Stomach smooth muscle (tissue), 2 donors: ENCODE measurements around the gene LNPEP.

Experiments
- H3K27ac ChIP-seq: one replicate; pipeline ENCODE4 v1.7.0; 2013; ENCODE audit warnings: mild to moderate bottlenecking, low read length, inconsistent platforms
- H3K27me3 ChIP-seq, 2 donors: one replicate each; pipeline ENCODE4 v1.7.0; 2013; ENCODE audit warnings: low read length in 2 of 2; ENCODE audit not compliant: insufficient read depth in 2 of 2, control insufficient read depth in 1 of 2
- H3K36me3 ChIP-seq, 2 donors: one replicate each; pipeline ENCODE4 v1.7.0; 2013; ENCODE audit warnings: low read length in 2 of 2; ENCODE audit not compliant: control insufficient read depth in 2 of 2, insufficient read depth in 2 of 2
- H3K4me1 ChIP-seq: one replicate; pipeline ENCODE4 v1.7.0; 2013; ENCODE audit warnings: low read length; ENCODE audit not compliant: control insufficient read depth, insufficient read depth
- H3K4me3 ChIP-seq, 2 donors: one replicate each; pipeline ENCODE4 v1.7.0; 2013; ENCODE audit warnings: low read length in 2 of 2
- H3K9ac ChIP-seq, 2 donors: one replicate each; pipeline ENCODE4 v1.7.0; 2013; ENCODE audit warnings: low read length in 2 of 2, mild to moderate bottlenecking in 1 of 2
- H3K9me3 ChIP-seq, 2 donors: one replicate each; pipeline ENCODE4 v1.7.0; 2013; ENCODE audit warnings: low read length in 2 of 2; ENCODE audit not compliant: control insufficient read depth in 2 of 2
- donor health status: healthy.
- donor health status: Pancreatic carcinoma.

LNPEP gene

DNA sequence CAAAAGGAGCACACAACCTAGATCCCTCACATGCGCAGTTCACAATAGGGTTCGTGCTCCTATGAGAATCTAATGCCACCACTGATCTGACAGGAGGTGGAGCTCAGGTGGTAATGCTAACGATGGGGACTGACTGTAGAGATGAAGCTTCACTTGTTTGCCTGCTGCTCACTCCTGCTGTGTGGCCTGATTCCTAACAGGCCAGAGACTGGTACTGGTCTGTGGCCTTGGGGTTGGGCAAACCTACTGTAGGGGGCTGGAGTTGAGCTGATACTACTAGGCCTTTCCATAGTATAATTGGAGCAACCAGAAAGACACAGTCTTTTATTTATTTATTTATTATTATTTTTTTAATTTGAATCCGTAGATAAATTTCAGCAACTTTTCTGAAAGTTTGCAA, 5.3 kb downstream of the LNPEP start:
- H3K4me3 ChIP-seq = no peak overlapping the region
- no peaks in the 10 kb centered on the region for H3K36me3 ChIP-seq
- H3K9me3 ChIP-seq = no peaks in the 10 kb centered on the region
- H3K27ac ChIP-seq = no peak overlapping the region
- H3K27me3 ChIP-seq = no peaks in the 10 kb centered on the region
- no peak overlapping the region for H3K9ac ChIP-seq
- peaks cover 11% of the 10 kb centered on the region for H3K4me1 ChIP-seq

- H3K36me3 ChIP-seq = no peaks in the 10 kb centered on the region
- no peak overlapping the region for H3K4me3 ChIP-seq
- H3K9me3 ChIP-seq = no peaks in the 10 kb centered on the region
- peaks cover 11% of the 10 kb centered on the region for H3K4me1 ChIP-seq
- no peak overlapping the region for H3K9ac ChIP-seq
- H3K27me3 ChIP-seq = no peaks in the 10 kb centered on the region
- no peak overlapping the region for H3K27ac ChIP-seq
Measured at GRCh38 chr5:96942078-96942477, 6.2 kb downstream of the LNPEP start.

- no peaks in the 10 kb centered on the region for H3K27me3 ChIP-seq
- no peak overlapping the region for H3K27ac ChIP-seq
- no peaks in the 10 kb centered on the region for H3K9me3 ChIP-seq
- H3K36me3 ChIP-seq = no peaks in the 10 kb centered on the region
- peaks cover 5% of the 10 kb centered on the region for H3K4me1 ChIP-seq
- H3K9ac ChIP-seq = no peak overlapping the region
- H3K4me3 ChIP-seq = no peak overlapping the region
Measured at GRCh38 chr5:96942911-96943310, 7.0 kb downstream of the LNPEP start.

GRCh38 chr5:96943799-96944198, 7.9 kb downstream of the LNPEP start:
- Histone ChIP-seq H3K9me3 (no peaks in the 10 kb centered on the region), H3K27ac (no peak overlapping the region), H3K36me3 (no peaks in the 10 kb centered on the region), H3K27me3 (no peaks in the 10 kb centered on the region), H3K4me1 (no peaks in the 10 kb centered on the region), H3K4me3 (no peak overlapping the region), H3K9ac (no peak overlapping the region)

DNA sequence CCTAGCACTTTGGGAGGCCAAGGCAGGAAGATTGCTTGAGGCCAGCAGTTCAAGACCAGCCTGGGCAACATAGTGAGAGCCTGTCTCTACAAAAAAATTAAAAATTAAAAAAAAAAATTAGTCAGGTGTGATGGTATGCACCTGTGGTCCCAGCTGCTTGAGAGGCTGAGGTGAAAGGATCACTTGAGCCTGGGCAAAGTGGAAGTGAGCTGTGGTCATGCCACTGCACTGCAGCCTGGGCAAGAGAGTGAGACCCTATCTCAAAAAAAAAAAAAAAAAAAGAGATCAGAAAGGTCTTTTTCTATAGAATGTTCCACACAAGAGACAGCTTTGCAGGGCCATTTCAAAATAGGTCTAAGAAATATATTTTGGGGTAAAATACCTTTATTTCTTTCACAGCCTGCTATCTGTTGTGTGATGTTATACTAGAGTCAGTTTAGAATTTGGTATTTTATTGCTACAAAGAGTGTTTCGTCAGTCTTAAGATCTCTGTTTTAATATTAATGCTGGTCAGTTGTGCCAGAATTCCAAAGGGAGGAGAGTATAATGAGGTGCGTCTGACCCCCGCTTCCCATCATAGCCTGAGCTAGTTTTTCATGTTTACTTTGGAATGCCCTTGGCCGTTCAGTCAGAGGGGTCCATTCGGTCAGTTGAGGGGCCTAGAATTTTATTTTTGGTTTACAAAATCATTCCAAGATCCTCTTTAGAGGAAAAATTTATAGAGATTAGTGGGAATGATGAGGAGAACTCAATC, 9.4 kb downstream of the LNPEP start:
- H3K27me3 ChIP-seq = no peaks in the 10 kb centered on the region
- no peak overlapping the region for H3K4me3 ChIP-seq
- no peaks in the 10 kb centered on the region for H3K9me3 ChIP-seq
- H3K4me1 ChIP-seq = no peaks in the 10 kb centered on the region
- no peak overlapping the region for H3K9ac ChIP-seq
- H3K27ac ChIP-seq = no peak overlapping the region
- H3K36me3 ChIP-seq = no peaks in the 10 kb centered on the region

- Histone ChIP-seq H3K36me3 (no peaks in the 10 kb centered on the region), H3K27me3 (no peaks in the 10 kb centered on the region), H3K4me3 (no peak overlapping the region), H3K9ac (no peak overlapping the region), H3K27ac (no peak overlapping the region), H3K9me3 (no peaks in the 10 kb centered on the region), H3K4me1 (no peaks in the 10 kb centered on the region)
Measured at GRCh38 chr5:96946381-96946780, 10.5 kb downstream of the LNPEP start.

GRCh38 chr5:96952118-96952750, 16.4 kb downstream of the LNPEP start:
- Histone ChIP-seq H3K27me3 (no peaks in the 10 kb centered on the region), H3K36me3 (no peaks in the 10 kb centered on the region), H3K4me3 (no peak overlapping the region), H3K9me3 (no peaks in the 10 kb centered on the region), H3K4me1 (peaks cover 3% of the 10 kb centered on the region), H3K9ac (no peak overlapping the region), H3K27ac (peak overlapping the region; percentile 79)

DNA sequence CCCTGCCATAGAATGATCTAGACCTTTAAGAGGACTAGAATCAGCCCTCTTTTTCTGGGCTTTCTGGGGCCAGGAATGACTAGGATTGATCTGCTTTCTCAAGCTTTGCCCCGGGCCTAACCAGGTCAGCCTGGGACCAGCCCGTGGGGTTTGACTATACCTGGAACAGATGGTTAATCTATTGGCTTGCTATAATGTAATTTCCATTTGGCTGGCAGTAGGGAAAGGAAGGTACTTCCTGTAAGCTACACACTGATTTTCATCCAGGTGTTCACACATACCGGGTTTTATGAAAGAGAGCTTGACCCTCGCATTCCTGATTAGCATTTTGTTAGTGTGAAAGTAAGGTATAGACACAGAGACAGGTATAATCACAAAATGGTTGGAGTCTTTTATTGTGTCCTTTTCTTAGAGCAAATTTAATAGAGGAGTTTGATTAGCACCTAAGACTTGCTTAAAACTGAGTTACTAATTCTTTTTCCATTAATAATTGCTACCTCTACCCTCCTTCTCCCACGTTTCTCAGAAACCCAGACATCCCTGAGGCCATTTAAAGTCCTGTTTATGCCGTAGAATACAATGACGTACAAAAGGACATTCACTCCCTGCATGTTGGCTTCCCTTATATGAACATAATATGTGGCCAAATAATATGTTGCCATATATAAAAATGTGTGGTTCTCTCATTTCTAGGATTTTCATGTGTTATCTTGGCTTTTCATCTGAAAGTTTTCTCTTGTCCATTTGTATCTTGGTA, 17.3 kb downstream of the LNPEP start:
- peaks cover 3% of the 10 kb centered on the region for H3K4me1 ChIP-seq
- H3K4me3 ChIP-seq = no peak overlapping the region
- peak overlapping the region; percentile 79 for H3K27ac ChIP-seq
- no peaks in the 10 kb centered on the region for H3K36me3 ChIP-seq
- H3K9me3 ChIP-seq = no peaks in the 10 kb centered on the region
- H3K9ac ChIP-seq = no peak overlapping the region
- H3K27me3 ChIP-seq = no peaks in the 10 kb centered on the region

- peaks cover 3% of the 10 kb centered on the region for H3K4me1 ChIP-seq
- no peaks in the 10 kb centered on the region for H3K27me3 ChIP-seq
- H3K36me3 ChIP-seq = no peaks in the 10 kb centered on the region
- H3K9ac ChIP-seq = no peak overlapping the region
- H3K4me3 ChIP-seq = no peak overlapping the region
- no peaks in the 10 kb centered on the region for H3K9me3 ChIP-seq
- H3K27ac ChIP-seq = no peak overlapping the region
Measured at GRCh38 chr5:96957254-96958049, 21.6 kb downstream of the LNPEP start.

DNA sequence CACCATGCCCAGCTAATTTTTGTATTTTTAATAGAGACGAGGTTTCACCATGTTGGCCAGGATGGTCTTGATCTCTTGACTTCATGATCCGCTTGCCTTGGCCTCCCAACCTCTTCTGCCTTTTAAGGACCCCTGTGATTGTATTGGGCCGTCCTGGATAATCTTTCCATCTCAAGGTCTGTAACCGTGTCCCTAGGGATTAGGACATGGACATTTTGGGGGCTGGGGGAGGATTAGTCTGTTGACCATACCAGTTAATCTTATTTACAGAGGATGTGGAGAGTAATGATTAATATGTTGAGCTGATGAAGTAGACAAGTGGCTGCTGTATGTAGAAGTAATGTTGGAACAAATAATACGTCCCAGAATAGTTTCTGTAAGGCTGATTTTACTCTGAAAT, 23.1 kb downstream of the LNPEP start:
- Histone ChIP-seq H3K4me1 (no peaks in the 10 kb centered on the region), H3K9me3 (no peaks in the 10 kb centered on the region), H3K9ac (no peak overlapping the region), H3K27ac (no peak overlapping the region), H3K4me3 (no peak overlapping the region), H3K27me3 (no peaks in the 10 kb centered on the region), H3K36me3 (no peaks in the 10 kb centered on the region)
